Activated T-helper 1 cell treated with Interleukin-2 at 50 U/mL for 16 hours (primary cell): ENCODE measurements around the gene AQP12A.
"Not testable (repeated sequence)": the region's sequence is repeated elsewhere in the genome, so short reads cannot be mapped to it uniquely, and the experiment has no call there.

Experiments used
- DNase-seq: peaks from one replicate; pipeline ENCODE4 v3.0.0-alpha.2; 2020; ENCODE audit warnings: low read depth

The AQP12A gene

DNA sequence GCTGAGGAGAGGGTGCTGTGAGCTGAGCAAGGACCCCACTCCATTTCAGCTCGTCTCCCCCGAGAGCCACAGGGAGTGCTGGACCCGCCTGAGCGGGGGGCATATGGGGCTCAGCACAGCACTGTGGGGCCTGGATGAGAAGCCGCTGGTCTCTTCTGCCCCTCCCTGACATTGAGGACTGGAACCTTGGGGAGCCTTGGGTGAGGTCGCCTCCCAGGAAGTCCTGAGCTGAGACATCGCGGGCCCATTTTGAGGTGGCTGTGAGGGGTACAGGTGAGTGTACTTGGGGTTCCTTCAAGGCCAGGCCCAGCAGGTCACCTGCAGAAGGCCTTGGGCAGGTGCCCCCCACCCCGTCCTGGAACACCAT, 3.1 kb upstream of the AQP12A start:
- DNase-seq, result no peak

DNA sequence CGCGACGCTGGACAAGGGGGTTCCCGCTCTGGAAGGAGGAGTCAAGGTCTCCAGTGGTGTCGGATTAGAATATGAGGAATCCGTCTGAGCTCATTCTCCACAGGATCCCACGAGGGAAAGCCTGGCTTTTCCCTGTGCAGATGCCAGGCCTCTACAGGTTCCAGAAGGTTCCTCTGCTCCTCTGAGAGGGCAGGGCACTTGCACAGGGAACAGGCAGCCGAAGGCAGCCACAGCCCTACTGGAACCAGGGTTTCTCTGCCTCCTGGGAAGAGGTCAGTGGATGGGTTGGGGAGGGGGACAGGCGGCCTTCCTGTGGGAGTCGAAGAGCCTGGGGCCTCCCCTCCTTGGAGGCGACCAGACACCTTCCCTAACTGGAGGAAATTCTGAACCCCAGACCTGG, 1.7 kb upstream of the AQP12A start:
- no peak for DNase-seq

GRCh38 chr2:240690421-240691074, 1.1 kb upstream of the AQP12A start:
- not testable (repeated sequence) for DNase-seq

- DNase-seq, result not testable (repeated sequence)
Observed at GRCh38 chr2:240691075-240691427, 615 bp upstream of the AQP12A start.

GRCh38 chr2:240692583-240693561, 1.2 kb downstream of the AQP12A start:
- DNase-seq, result not testable (repeated sequence)

DNA sequence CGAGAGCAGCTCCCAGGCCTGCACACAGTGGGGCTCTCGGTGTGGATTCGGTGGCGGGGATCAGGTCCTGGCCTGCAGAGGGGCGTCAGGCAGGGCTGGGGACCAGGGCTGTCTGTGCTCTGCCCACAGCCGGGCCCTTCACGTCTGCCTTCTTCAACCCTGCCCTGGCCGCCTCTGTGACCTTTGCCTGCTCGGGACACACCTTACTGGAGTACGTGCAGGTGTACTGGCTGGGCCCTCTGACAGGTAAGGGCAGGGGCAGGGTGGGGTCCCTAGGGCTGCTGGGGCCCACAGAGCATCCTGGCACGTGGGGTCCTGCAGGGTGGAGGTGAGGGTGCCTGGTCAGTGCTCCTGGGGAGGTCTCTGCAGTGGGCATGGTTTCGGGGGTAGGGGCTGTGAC, 2.6 kb downstream of the AQP12A start:
- not testable (repeated sequence) for DNase-seq

DNA sequence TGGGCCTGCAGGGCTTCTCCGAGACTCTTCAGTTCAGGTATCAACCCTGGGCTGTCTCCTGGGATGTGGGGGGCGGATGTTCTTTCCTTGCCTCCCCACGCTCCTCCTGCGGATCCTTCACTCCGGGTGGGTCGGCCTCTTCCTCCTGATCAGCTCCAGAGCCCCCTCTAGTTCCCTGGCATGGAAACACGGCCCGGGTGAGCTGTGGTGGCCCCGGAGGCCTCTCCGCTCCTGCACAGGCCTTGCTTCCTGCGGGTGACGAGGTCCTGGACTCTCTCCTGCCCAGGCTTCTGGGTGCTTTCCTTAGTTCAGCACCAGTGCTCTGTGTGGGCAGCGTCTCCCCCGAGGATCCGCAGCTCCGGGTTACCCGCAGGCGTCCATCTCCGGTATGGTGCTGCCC, 3.9 kb downstream of the AQP12A start:
- DNase-seq, result not testable (repeated sequence)

DNA sequence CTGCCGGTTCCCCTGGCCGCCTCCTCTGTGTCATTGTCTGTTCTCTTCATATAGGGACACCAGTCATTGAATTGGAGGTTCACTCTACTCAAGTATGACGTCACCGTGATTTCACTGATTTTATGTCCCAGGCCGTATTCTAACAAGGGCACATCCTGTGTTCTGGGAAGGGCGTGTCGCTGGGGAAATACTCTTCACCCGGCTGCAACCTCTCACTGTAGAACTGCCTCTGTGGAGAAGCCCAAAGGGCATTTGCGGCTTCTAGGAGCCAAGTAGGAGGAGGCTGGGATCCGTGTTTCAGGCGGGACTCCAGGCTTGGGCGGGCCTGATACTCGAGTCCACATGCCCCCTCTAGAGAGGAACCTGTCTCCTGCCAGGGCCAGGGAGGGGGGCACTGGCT, 4.8 kb downstream of the AQP12A start:
- not testable (repeated sequence) for DNase-seq

GRCh38 chr2:240698852-240699561, 7.3 kb downstream of the AQP12A start:
- DNase-seq, result not testable (repeated sequence)

- not testable (repeated sequence) for DNase-seq
Observed at GRCh38 chr2:240699835-240700234, 8.2 kb downstream of the AQP12A start.

DNA sequence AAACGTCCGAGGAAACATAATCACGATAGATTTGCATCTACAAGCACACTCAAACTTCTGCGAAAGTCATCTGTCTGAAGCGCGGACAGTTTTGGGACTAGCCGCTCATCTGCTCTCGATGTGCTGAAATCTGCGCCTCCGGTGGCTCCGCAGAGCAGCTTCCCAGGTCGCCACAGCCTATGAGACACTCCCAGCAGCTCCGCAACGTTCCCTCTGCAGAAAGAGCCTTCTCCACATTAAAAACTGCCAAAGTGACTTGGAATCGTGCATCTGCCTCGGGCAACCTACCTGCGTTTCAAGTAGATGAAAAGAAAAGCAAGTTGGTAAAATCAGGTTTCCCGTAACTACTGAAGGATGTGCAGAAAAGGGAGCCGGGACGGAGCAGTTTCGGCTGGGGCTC, 8.9 kb downstream of the AQP12A start:
- not testable (repeated sequence) for DNase-seq

DNA sequence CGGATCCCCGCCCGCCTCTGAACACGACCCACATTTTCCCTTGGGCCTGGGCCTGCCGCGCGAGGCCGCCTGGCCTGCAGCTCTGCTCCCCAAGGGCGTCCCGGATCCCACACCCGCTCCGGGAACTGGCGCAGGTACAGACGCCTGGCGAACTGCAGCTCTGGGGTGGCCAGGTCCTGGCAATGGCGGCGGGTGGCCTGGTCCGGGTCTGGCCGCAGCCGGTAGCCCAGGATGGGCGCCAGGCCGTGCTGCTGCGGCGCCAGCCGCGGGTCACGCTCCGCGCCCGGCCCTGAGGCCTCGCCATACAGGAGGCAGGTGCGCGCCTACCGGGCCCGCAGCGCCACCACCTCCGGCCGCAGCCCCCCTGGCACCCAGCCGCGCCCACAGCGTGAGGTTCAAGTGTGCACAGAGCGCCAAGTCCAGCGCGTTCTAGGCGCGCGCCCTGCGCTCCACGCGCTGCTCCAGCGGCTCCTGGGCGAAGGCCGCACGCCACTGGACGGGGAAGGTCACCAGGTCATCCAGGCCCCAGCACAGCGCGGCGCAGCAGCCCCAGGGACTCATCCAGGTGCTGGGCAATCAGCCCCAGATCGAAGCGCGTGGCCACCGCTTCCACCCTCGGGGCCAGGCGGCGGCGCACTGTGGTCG, 9.5 kb downstream of the AQP12A start:
- no peak for DNase-seq

DNA sequence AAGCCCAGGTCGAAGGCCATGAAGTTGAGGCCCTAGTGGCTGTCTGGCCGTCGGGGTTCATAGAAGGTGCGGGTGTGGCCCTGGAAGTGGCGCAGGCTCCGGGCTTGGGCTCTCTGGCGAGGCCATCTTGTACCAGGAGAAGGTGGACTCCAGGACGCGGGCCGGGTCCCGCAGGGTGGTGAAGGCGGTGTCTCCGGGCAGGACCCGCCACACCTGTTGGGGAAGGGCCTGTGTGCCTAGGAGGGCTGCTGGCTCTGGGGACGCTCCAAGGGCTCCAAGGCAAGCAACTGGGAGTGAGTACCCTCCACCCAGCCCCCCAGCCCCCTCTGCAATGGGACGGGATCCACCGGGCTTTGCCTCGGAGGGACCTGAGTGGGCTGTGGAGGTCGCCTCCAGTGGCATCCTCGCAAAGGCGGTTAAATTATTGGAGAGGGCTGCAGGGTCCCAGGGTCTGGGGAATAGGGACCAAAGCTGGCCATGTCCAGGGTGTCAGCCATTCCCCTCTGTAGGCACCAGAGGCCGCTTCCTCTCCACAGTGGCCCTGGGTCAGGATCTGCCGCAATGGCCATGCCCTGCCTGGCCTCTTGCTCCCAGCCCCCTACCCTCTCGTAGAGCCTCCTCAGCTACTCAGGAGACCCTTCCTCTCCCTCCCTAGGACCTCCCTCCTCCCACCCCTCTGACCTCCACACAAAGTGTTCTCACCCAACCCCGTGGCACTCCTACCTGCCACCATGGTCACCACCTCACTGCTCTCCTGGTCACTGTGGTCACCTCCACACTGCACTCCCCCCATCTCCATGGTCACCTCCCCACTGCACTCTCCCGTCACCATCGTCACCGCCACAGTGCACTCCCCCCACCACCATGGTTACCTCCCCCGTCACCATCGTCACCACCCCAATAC, 10.3 kb downstream of the AQP12A start:
- DNase-seq, result no peak

- no peak for DNase-seq
Observed at GRCh38 chr2:240702640-240703011, 11.0 kb downstream of the AQP12A start.

DNA sequence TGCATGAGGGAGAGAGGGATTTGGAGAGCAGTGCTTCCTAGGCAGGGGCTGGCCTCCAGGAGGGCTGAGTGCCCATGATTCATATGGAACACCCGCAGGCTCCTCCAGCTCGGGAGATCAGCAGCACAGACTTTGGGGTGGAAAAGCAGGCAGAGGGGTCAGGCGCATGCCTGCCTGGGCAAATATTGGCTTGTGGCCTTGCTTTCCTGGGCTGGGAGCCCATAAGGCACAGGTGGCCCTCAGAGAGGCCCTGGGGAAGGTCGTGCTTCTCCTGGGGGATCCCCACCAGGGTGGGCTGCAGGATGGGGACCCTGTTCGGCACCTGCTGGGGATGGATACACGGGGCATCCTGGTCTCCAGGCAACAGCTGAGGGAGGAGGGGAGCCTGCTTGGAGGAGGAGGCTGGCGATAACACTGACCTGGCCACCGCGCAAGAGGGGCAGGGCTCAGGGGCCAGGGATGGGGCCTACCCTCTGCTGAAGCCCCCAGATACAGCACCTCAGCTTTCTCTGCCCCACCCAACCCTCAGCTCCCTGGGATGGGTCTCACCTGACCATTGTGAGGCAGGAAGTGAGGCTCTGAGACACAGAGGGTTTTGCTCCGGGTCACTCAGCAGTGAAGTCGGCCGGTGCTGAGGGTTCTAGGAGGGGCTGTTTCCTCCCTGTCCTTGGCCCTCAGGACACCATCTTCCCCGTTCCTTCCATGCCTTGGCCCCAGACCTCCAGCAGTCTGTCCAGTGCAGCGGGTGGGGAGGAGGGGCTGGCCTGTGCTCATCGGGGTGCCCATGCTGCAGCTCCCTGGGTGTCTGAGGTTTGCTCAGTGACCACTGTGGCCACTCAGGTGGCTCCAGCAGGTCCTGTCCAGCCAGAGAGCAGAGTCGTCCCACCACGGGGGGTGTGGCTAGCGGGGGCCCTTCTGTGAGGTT, 12.0 kb downstream of the AQP12A start:
- DNase-seq, result no peak

DNA sequence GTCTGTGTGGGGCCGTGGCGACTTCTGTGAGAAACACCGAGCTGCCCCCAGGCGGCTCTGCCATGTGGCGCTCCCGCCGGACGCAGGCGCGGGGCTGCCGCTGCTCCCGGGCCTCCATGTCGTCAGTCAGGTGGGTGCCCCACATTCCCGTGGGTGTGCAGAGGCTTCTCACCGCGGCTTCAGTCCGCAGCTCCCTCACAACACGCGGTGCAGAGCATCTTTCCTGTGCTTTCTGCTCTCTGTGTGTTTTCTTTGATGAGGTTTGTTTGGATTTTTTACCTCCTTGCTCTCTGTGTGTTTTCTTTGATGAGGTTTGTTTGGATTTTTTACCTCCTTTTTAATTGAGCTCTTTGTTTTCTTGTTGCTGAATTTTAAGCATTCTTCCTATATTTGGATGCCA, 13.0 kb downstream of the AQP12A start:
- DNase-seq, result no peak

DNA sequence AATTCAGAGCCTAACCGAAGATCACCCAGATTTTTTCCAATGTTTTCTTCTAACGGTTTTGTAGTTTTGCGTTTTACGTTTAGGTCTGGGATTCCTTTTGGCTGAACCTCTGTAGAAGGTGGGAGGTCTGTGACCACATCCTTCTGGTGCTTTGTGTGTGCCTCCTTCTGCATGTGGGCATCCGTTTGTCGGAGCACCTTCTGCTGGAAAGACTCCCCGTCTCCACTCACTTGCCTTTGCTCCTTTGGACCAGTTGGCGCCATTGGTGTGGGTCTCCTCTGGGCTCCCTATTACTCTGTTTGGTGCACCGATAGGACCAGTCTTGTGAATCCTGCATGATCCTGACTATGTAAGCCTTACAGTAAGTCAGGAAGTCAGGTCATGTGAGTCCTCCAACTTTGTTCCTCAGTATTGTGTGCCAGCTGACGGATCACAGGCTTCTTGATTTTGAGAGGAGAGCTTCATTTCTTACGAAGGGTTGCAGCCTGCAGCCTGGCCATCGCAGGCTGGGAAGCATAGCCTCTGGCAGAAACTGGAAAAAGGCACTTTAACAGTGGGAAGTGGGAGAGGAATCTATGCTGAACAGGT, 13.6 kb downstream of the AQP12A start:
- DNase-seq, result no peak

DNA sequence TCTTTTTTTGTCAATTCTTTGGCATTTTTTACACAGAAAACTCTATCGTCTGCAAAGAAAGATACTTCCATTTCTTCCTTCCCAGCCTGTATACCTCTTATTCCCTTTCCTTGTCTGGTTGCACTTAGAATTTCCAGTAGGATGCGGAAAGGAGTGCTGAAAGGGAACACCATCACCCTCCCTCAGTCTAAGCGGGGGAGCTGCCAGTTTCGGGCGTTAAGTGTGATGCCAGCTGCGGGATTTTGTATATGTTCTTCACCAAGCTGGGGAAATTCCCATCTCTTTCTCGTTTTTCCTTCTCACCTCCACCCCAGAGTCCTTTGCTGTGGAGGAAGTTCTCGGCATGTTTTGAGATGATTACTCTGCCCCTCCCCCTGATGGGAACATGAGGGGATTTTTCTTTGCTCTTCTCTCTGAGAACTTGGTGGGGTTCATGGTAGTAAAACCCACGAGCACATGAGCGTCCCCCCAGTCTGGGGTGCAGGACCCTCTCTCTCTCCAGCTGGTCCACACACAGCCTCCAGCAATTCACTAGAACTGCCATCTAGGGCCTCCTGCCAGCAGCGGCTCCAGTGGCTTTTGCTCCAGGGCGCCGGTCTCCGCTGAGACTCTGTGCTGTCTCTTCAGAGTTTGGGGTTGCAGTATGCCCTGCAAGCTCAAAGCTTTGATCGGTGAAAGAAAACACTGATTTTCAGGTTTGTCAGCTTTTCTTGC, 15.5 kb downstream of the AQP12A start:
- no peak for DNase-seq

GRCh38 chr2:240707821-240708220, 16.2 kb downstream of the AQP12A start:
- no peak for DNase-seq
